ENCODE data around the gene PEX11G. TPM values are rescaled to one million over a fixed set of nuclear protein-coding genes. Genes with fewer than 3 reads are reported as not detected.

Gene PEX11G
- polyA plus RNA-seq, 3 donors, result 4.0 to 7.8 (median 7.0) TPM

Other genes starting within 250 kb of the PEX11G start
- gene INSR, start 194.6 kb downstream of the PEX11G start, polyA plus RNA-seq, result 10 to 100 TPM; 10.2 to 33.5 (median 15.5) TPM
- 10 to 100 TPM in 2 of 3 donors, 1 to 10 TPM in 1; 9.1 to 17.1 (median 12.7) TPM for gene ARHGEF18, start 140.1 kb downstream of the PEX11G start, polyA plus RNA-seq
- gene ZNF358, start 27.1 kb upstream of the PEX11G start, polyA plus RNA-seq, result 10 to 100 TPM; 21.4 to 62.9 (median 49.1) TPM
- 10 to 100 TPM; 12.1 to 38.2 (median 34.3) TPM for gene MCOLN1, start 33.6 kb upstream of the PEX11G start, polyA plus RNA-seq
- 10 to 100 TPM; 18.0 to 31.3 (median 30.7) TPM for gene PNPLA6, start 46.7 kb upstream of the PEX11G start, polyA plus RNA-seq
- gene CAMSAP3, start 106.8 kb upstream of the PEX11G start, polyA plus RNA-seq, result 10 to 100 TPM in 1 of 3 donors, 1 to 10 TPM in 1, under 1 TPM in 1; 0.11 to 23.1 (median 2.2) TPM
- 10 to 100 TPM; 23.3 to 33.7 (median 29.4) TPM for gene XAB2, start 140.5 kb upstream of the PEX11G start, polyA plus RNA-seq
- 100 to 1,000 TPM in 1 of 3 donors, 10 to 100 TPM in 2; 39.6 to 101 (median 62.3) TPM for gene PET100, start 140.8 kb upstream of the PEX11G start, polyA plus RNA-seq
- gene PCP2, start 144.7 kb upstream of the PEX11G start, polyA plus RNA-seq, result 1 to 10 TPM in 1 of 3 donors, under 1 TPM in 1, not detected in 1; 0.10 to 3.7 TPM
- gene STXBP2, start 148.1 kb upstream of the PEX11G start, polyA plus RNA-seq, result 100 to 1,000 TPM in 1 of 3 donors, 10 to 100 TPM in 2; 43.6 to 114 (median 83.1) TPM
- 10 to 100 TPM in 2 of 3 donors, 1 to 10 TPM in 1; 5.0 to 20.0 (median 15.1) TPM for gene RETN, start 180.0 kb upstream of the PEX11G start, polyA plus RNA-seq
- gene MCEMP1, start 188.1 kb upstream of the PEX11G start, polyA plus RNA-seq, result 10 to 100 TPM in 2 of 3 donors, under 1 TPM in 1; 0.76 to 36.0 (median 20.8) TPM
- gene TRAPPC5, start 191.8 kb upstream of the PEX11G start, polyA plus RNA-seq, result 100 to 1,000 TPM in 1 of 3 donors, 10 to 100 TPM in 2; 58.0 to 146 (median 75.1) TPM
- gene FCER2, start 213.1 kb upstream of the PEX11G start, polyA plus RNA-seq, result under 1 TPM; 0.22 to 0.39 (median 0.38) TPM
- gene CLEC4G, start 243.1 kb upstream of the PEX11G start, polyA plus RNA-seq, result 10 to 100 TPM in 1 of 3 donors, 1 to 10 TPM in 2; 2.7 to 21.5 (median 7.2) TPM

Measured in adipose tissue (tissue), 3 donors.